A549 (cell line): ENCODE data around the gene SLC36A2.

Experiments
- BHLHE40 ChIP-seq: IDR thresholded peaks from 2 replicates; pipeline ENCODE4 v1.6.1; 2012; ENCODE audit warnings: low read depth, low read length, inconsistent platforms
- GATA3 ChIP-seq: IDR thresholded peaks from 2 replicates; pipeline ENCODE4 v1.6.1; 2012; ENCODE audit warnings: borderline replicate concordance
- HEYL ChIP-seq: fragments of 250-450 bp; sonication (Bioruptor Pico); IDR thresholded peaks from 2 replicates; pipeline ENCODE4 v1.8.0; 2021; ENCODE audit warnings: mild to moderate bottlenecking, moderate library complexity
- MAFK ChIP-seq: fragments of 450-650 bp; IDR thresholded peaks from 2 replicates; pipeline ENCODE4 v1.6.1; 2014; ENCODE audit not compliant: partially characterized antibody
- POLR2A ChIP-seq: IDR thresholded peaks from 2 replicates; pipeline ENCODE4 v1.6.1; 2012; ENCODE audit warnings: mild to moderate bottlenecking, low read length
- RAD21 ChIP-seq, 2 experiments: fragments of >200 bp in 1 of 2; sonication (Bioruptor Twin) in 1 of 2; formaldehyde crosslinking in 1 of 2; IDR thresholded peaks in 1 of 2; conservative IDR thresholded peaks in 1 of 2; 2 replicates in 1 of 2; 3 replicates in 1 of 2; pipeline ENCODE4 v1.6.1; 2012 to 2018; ENCODE audit warnings: inconsistent platforms in 1 of 2
- RCOR1 ChIP-seq: fragments of 150-350 bp; IDR thresholded peaks from 2 replicates; pipeline ENCODE4 v1.6.1; 2014; ENCODE audit warnings: antibody characterized with exemption, low read length, low read depth
- RFX5 ChIP-seq: fragments of 450-650 bp; IDR thresholded peaks from 2 replicates; pipeline ENCODE4 v1.7.1; 2014; ENCODE audit warnings: antibody characterized with exemption, mild to moderate bottlenecking, moderate library complexity
- SMC3 ChIP-seq: fragments of >200 bp; sonication (Bioruptor Twin); formaldehyde crosslinking; IDR thresholded peaks from 3 replicates; pipeline ENCODE4 v1.6.1; 2018; ENCODE audit warnings: inconsistent platforms
- TF ChIP-seq, protein P1 (sequence below): fragments of >200 bp; sonication (Bioruptor Twin); formaldehyde crosslinking; IDR thresholded peaks from 3 replicates; pipeline ENCODE4 v1.5.1; 2016
- TF ChIP-seq, protein P2 (sequence below): IDR thresholded peaks from 2 replicates; pipeline ENCODE4 v1.6.1; 2012
- TF ChIP-seq, protein P3 (sequence below): IDR thresholded peaks from 2 replicates; pipeline ENCODE4 v1.6.1; 2012
- TF ChIP-seq, protein P4 (sequence below): fragments of 200-600 bp; sonication (generic); IDR thresholded peaks from 2 replicates; pipeline ENCODE4 v1.6.1; 2016; ENCODE audit warnings: antibody characterized with exemption, mild to moderate bottlenecking, moderate library complexity

DNA sequence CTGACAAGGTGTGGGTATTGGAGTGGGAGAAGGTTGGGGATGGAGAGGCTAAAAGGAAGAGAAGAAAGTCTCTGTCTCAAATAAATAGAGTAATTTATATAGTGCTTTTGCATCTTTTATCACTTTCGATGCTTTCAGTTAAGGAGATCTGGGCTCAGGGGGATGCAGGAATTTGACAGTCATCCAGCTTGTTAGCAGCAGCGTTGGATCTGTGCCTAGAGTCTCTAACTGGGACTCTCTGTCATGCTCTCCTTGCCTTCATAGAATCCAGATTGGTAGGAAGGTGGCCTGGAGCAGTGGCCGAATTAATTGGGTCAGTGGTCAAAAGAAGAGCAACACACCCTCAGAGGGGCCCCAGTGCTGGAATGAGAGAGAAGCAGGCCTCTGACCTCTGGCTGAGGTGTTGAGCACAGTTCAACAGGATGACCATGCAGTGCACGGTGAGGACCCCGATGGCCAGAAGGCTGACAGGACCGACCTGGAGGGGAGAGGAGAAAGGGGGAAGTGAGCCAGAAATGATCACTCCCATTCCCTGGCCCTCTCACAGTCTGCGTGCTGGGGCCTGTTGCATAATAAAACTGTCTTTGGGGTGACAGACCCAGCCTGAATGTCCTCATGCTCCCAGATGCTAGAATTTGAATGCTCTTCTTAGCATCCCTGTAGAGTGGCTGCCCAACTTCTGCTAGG, 51.4 kb downstream of the SLC36A2 start:
- TF ChIP-seq, protein P1, sequence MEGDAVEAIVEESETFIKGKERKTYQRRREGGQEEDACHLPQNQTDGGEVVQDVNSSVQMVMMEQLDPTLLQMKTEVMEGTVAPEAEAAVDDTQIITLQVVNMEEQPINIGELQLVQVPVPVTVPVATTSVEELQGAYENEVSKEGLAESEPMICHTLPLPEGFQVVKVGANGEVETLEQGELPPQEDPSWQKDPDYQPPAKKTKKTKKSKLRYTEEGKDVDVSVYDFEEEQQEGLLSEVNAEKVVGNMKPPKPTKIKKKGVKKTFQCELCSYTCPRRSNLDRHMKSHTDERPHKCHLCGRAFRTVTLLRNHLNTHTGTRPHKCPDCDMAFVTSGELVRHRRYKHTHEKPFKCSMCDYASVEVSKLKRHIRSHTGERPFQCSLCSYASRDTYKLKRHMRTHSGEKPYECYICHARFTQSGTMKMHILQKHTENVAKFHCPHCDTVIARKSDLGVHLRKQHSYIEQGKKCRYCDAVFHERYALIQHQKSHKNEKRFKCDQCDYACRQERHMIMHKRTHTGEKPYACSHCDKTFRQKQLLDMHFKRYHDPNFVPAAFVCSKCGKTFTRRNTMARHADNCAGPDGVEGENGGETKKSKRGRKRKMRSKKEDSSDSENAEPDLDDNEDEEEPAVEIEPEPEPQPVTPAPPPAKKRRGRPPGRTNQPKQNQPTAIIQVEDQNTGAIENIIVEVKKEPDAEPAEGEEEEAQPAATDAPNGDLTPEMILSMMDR: no peak
- TF ChIP-seq, protein P2, sequence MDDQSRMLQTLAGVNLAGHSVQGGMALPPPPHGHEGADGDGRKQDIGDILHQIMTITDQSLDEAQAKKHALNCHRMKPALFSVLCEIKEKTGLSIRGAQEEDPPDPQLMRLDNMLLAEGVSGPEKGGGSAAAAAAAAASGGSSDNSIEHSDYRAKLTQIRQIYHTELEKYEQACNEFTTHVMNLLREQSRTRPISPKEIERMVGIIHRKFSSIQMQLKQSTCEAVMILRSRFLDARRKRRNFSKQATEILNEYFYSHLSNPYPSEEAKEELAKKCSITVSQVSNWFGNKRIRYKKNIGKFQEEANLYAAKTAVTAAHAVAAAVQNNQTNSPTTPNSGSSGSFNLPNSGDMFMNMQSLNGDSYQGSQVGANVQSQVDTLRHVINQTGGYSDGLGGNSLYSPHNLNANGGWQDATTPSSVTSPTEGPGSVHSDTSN: no peak
- TF ChIP-seq RAD21 (conservative IDR thresholded peaks at IDR 0.05 in 1 of 2, IDR thresholded peaks at IDR 0.05 in 1 of 2): no peak
- no peak for TF ChIP-seq POLR2A
- no peak for TF ChIP-seq SMC3
- TF ChIP-seq, protein P3, sequence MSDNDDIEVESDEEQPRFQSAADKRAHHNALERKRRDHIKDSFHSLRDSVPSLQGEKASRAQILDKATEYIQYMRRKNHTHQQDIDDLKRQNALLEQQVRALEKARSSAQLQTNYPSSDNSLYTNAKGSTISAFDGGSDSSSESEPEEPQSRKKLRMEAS: no peak
- TF ChIP-seq BHLHE40: no peak
- no peak for TF ChIP-seq GATA3
- no peak for TF ChIP-seq MAFK
- no peak for TF ChIP-seq RCOR1
- no peak for TF ChIP-seq HEYL (CRISPR knock-in tag)
- TF ChIP-seq RFX5: no peak
- TF ChIP-seq, protein P4, sequence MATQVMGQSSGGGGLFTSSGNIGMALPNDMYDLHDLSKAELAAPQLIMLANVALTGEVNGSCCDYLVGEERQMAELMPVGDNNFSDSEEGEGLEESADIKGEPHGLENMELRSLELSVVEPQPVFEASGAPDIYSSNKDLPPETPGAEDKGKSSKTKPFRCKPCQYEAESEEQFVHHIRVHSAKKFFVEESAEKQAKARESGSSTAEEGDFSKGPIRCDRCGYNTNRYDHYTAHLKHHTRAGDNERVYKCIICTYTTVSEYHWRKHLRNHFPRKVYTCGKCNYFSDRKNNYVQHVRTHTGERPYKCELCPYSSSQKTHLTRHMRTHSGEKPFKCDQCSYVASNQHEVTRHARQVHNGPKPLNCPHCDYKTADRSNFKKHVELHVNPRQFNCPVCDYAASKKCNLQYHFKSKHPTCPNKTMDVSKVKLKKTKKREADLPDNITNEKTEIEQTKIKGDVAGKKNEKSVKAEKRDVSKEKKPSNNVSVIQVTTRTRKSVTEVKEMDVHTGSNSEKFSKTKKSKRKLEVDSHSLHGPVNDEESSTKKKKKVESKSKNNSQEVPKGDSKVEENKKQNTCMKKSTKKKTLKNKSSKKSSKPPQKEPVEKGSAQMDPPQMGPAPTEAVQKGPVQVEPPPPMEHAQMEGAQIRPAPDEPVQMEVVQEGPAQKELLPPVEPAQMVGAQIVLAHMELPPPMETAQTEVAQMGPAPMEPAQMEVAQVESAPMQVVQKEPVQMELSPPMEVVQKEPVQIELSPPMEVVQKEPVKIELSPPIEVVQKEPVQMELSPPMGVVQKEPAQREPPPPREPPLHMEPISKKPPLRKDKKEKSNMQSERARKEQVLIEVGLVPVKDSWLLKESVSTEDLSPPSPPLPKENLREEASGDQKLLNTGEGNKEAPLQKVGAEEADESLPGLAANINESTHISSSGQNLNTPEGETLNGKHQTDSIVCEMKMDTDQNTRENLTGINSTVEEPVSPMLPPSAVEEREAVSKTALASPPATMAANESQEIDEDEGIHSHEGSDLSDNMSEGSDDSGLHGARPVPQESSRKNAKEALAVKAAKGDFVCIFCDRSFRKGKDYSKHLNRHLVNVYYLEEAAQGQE: no peak
